ENCODE results near the gene TMEM121.

- TF ChIP-seq, protein P1, sequence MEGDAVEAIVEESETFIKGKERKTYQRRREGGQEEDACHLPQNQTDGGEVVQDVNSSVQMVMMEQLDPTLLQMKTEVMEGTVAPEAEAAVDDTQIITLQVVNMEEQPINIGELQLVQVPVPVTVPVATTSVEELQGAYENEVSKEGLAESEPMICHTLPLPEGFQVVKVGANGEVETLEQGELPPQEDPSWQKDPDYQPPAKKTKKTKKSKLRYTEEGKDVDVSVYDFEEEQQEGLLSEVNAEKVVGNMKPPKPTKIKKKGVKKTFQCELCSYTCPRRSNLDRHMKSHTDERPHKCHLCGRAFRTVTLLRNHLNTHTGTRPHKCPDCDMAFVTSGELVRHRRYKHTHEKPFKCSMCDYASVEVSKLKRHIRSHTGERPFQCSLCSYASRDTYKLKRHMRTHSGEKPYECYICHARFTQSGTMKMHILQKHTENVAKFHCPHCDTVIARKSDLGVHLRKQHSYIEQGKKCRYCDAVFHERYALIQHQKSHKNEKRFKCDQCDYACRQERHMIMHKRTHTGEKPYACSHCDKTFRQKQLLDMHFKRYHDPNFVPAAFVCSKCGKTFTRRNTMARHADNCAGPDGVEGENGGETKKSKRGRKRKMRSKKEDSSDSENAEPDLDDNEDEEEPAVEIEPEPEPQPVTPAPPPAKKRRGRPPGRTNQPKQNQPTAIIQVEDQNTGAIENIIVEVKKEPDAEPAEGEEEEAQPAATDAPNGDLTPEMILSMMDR (IDR thresholded peaks at IDR 0.05), result peak in 1 of 3 donors; percentile 38
- TF ChIP-seq POLR2A (IDR thresholded peaks at IDR 0.05), result no peak
Observed at GRCh38 chr14:105527826-105528585, 1.6 kb downstream of the TMEM121 start.
